Measurements from ENCODE around the gene ETDA. TPM values are rescaled to one million over a fixed set of nuclear protein-coding genes. Genes with fewer than 3 reads are reported as not detected.
"Not testable (repeated sequence)": the region's sequence is repeated elsewhere in the genome, so short reads cannot be mapped to it uniquely, and the experiment has no call there.

ETDA gene
- total RNA-seq = not detected

GRCh38 chrX:135252011-135252518 is at the start of gene ETDA:
TSS of gene ETDA (plus strand) at chrX:135252061. CDS start at chrX:135253277, 1,216 bp downstream.
- H3K36me3 Mint-ChIP-seq; H3K4me1 Mint-ChIP-seq (ENCODE audit: low read depth); H3K9me3 Mint-ChIP-seq; H3K27me3 Mint-ChIP-seq; intact Hi-C loops (cut with micrococcal nuclease); CTCF ChIA-PET; H3K27ac Mint-ChIP-seq; POLR2A ChIA-PET; DNase-seq; H3K4me3 Mint-ChIP-seq: not testable (repeated sequence)

DNA sequence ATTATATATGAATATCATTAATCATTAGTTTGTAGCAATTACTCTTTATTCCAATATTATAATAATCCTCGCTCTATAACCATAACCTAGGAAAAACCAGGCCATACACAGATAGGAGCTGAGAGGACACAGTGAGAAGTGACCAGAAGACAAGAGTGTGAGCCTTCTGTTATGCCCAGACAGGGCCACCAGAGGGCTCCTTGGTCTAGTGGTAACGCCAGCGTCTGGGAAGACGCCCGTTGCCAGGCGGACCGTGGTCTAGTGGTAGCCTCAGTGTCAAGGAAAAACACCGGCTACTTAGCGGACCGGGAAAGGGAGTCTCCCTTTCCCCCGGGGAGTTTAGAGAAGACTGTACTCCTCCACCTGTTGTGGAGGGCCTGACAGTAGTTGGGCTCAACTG is 45.4 kb upstream of the ETDA start:
- POLR2A ChIA-PET; H3K36me3 Mint-ChIP-seq; H3K9me3 Mint-ChIP-seq; intact Hi-C loops (cut with micrococcal nuclease); H3K4me3 Mint-ChIP-seq; H3K27me3 Mint-ChIP-seq; H3K4me1 Mint-ChIP-seq (ENCODE audit: low read depth); H3K27ac Mint-ChIP-seq: not testable (repeated sequence)
- DNase-seq = peak; percentile 53
- CTCF ChIA-PET = interaction anchor here (0.6 to 1.2 kb wide), 2 partner anchors 89 to 445 kb away, joined by 3 read pairs; no protein-coding TSS in a partner anchor

- no peaks in the 10 kb centered on the region for H3K27me3 Mint-ChIP-seq
- H3K36me3 Mint-ChIP-seq = no peaks in the 10 kb centered on the region
- peak overlapping the region; percentile 64 for H3K27ac Mint-ChIP-seq
- peak; percentile 73 for DNase-seq
- no peaks in the 10 kb centered on the region for H3K9me3 Mint-ChIP-seq
- ChIA-PET POLR2A (no interaction called here), CTCF (no interaction called here)
- intact Hi-C loops (cut with micrococcal nuclease) = no loop called here
- H3K4me1 Mint-ChIP-seq (ENCODE audit: low read depth) = peaks cover 24% of the 10 kb centered on the region
- peak overlapping the region; percentile 10 for H3K4me3 Mint-ChIP-seq
These were observed 38.5 kb upstream of the ETDA start for GRCh38 chrX:135213200-135213844.

DNA sequence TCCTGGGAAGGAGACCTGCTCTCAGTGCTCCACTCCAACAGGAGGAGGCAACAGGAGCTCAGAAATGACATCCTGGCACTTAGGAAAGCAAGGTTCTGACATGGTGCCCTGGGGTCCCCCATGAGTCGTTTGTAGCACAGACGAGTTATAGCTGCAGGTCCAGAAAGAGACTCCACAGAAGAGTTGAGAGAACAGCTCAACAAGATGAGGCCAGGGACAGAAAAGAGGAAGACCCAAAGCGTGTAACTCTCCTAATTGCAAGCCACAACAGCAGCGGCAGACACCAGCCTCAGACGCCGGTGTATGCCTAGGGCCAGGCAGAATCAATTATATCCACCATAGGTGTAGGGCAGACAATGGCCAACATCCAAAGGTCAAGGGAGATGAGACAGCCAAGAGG is 5.9 kb upstream of the ETDA start:
- H3K27ac Mint-ChIP-seq; H3K27me3 Mint-ChIP-seq; H3K4me1 Mint-ChIP-seq (ENCODE audit: low read depth); DNase-seq; CTCF ChIA-PET; intact Hi-C loops (cut with micrococcal nuclease); H3K4me3 Mint-ChIP-seq; H3K9me3 Mint-ChIP-seq; POLR2A ChIA-PET; H3K36me3 Mint-ChIP-seq: not testable (repeated sequence)

- CTCF ChIA-PET; POLR2A ChIA-PET; DNase-seq; intact Hi-C loops (cut with micrococcal nuclease); H3K4me3 Mint-ChIP-seq; H3K4me1 Mint-ChIP-seq (ENCODE audit: low read depth); H3K36me3 Mint-ChIP-seq; H3K27me3 Mint-ChIP-seq; H3K9me3 Mint-ChIP-seq; H3K27ac Mint-ChIP-seq: not testable (repeated sequence)
These were observed 4.3 kb downstream of the ETDA start for GRCh38 chrX:135256087-135256684.

GRCh38 chrX:135256923-135257322 is 5.1 kb downstream of the ETDA start:
- ChIA-PET CTCF (no interaction called here), POLR2A (no interaction called here)
- no peaks in the 10 kb centered on the region for H3K36me3 Mint-ChIP-seq
- H3K9me3 Mint-ChIP-seq = no peaks in the 10 kb centered on the region
- no peak overlapping the region for H3K4me3 Mint-ChIP-seq
- DNase-seq = no peak
- intact Hi-C loops (cut with micrococcal nuclease) = no loop called here
- H3K4me1 Mint-ChIP-seq (ENCODE audit: low read depth) = peaks cover 5% of the 10 kb centered on the region
- H3K27ac Mint-ChIP-seq = no peak overlapping the region
- H3K27me3 Mint-ChIP-seq = peaks cover 2% of the 10 kb centered on the region

GRCh38 chrX:135257469-135257868 is 5.6 kb downstream of the ETDA start:
- DNase-seq = no peak
- Mint-ChIP-seq H3K4me1 (ENCODE audit: low read depth) (peaks cover 5% of the 10 kb centered on the region), H3K9me3 (no peaks in the 10 kb centered on the region), H3K36me3 (no peaks in the 10 kb centered on the region), H3K27me3 (peaks cover 2% of the 10 kb centered on the region), H3K4me3 (no peak overlapping the region), H3K27ac (no peak overlapping the region)
- intact Hi-C loops (cut with micrococcal nuclease) = no loop called here
- ChIA-PET POLR2A (no interaction called here), CTCF (no interaction called here)

DNA sequence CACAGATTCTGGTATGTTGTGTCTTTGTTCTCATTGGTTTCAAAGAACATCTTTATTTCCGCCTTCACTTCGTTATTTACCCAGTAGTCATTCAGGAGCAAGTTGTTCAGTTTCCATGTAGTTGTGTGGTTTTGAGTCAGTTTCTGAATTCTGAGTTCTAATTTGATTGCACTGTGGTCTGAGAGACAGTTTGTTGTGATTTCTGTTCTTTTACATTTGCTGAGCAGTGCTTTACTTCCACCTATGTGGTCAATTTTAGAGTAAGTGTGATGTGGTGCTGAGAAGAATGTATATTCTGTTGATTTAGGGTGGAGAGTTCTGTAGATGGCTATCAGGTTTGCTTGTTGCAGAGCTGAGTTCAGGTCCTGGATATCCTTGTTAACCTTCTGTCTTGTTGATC is 9.1 kb downstream of the ETDA start:
- H3K36me3 Mint-ChIP-seq; DNase-seq; H3K4me3 Mint-ChIP-seq; H3K4me1 Mint-ChIP-seq (ENCODE audit: low read depth); intact Hi-C loops (cut with micrococcal nuclease); H3K27me3 Mint-ChIP-seq; CTCF ChIA-PET; H3K27ac Mint-ChIP-seq; POLR2A ChIA-PET; H3K9me3 Mint-ChIP-seq: not testable (repeated sequence)

- H3K27me3 Mint-ChIP-seq; CTCF ChIA-PET; H3K27ac Mint-ChIP-seq; DNase-seq; POLR2A ChIA-PET; H3K4me1 Mint-ChIP-seq (ENCODE audit: low read depth); H3K36me3 Mint-ChIP-seq; intact Hi-C loops (cut with micrococcal nuclease); H3K4me3 Mint-ChIP-seq; H3K9me3 Mint-ChIP-seq: not testable (repeated sequence)
These were observed 11.5 kb downstream of the ETDA start for GRCh38 chrX:135263376-135263775.

GRCh38 chrX:135264206-135264605 is 12.3 kb downstream of the ETDA start:
- peaks cover 4% of the 10 kb centered on the region for H3K27me3 Mint-ChIP-seq
- ChIA-PET POLR2A (no interaction called here), CTCF (no interaction called here)
- no peak for DNase-seq
- no peak overlapping the region for H3K4me3 Mint-ChIP-seq
- H3K9me3 Mint-ChIP-seq = peaks cover 7% of the 10 kb centered on the region
- intact Hi-C loops (cut with micrococcal nuclease) = no loop called here
- H3K36me3 Mint-ChIP-seq = peaks cover 2% of the 10 kb centered on the region
- no peak overlapping the region for H3K27ac Mint-ChIP-seq
- peaks cover 5% of the 10 kb centered on the region for H3K4me1 Mint-ChIP-seq (ENCODE audit: low read depth)

GRCh38 chrX:135273162-135273561 is 21.3 kb downstream of the ETDA start:
- ChIA-PET POLR2A (no interaction called here), CTCF (no interaction called here)
- Mint-ChIP-seq H3K36me3 (peaks cover 2% of the 10 kb centered on the region), H3K4me3 (no peak overlapping the region), H3K9me3 (peaks cover 26% of the 10 kb centered on the region), H3K4me1 (ENCODE audit: low read depth) (peaks cover 8% of the 10 kb centered on the region), H3K27me3 (no peaks in the 10 kb centered on the region), H3K27ac (no peak overlapping the region)
- no peak for DNase-seq
- intact Hi-C loops (cut with micrococcal nuclease) = no loop called here

DNA sequence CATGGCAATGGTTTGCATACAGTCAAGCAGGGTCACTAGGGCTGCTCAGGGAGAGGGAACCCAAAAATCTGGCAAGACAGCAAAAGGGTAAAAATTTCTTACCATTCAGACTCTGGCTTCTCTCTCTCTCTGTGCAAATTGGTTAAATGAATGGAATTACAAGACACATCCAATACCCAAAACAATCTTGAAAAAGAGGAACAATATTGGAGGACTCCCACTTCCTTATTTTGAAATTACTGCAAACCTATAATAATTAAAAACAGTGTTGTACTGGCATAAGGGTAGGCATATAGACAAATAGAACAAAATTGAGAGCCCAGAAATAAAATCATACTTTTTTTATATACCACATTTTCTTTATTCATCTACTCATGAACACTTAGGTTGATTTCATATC is 24.1 kb downstream of the ETDA start:
- CTCF ChIA-PET = no interaction called here
- Mint-ChIP-seq H3K27ac (no peak overlapping the region), H3K27me3 (no peaks in the 10 kb centered on the region), H3K9me3 (peaks cover 46% of the 10 kb centered on the region), H3K36me3 (no peaks in the 10 kb centered on the region), H3K4me1 (ENCODE audit: low read depth) (peaks cover 8% of the 10 kb centered on the region), H3K4me3 (no peak overlapping the region)
- intact Hi-C loops (cut with micrococcal nuclease) = no loop called here
- POLR2A ChIA-PET = no interaction called here
- no peak for DNase-seq

DNA sequence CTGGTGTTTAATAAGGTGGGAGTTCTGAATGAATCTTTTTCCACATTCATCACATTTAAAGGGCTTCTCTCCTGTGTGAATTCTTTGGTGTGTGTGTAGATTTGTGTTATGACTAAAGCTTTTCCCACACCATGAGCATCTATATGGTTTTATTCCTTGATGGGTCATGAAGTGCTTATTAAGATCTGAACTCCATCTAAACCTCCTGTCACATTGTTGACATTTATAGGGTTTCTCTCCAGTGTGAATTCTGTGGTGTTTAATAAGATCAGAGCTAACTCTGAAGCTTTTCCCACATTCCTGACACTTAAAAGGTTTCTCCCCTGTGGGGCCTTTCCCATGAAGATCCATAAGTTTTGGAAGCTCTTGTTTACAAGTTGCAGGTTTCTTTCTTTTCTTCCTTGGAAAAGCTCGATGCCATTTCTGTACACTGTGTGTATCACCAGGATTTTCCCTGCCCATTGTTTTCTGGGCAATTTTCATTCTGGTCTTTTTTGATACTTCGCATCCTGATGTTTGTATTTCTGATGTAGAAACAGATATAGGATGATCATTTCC is 35.5 kb downstream of the ETDA start:
- ChIA-PET POLR2A (no interaction called here), CTCF (no interaction called here)
- intact Hi-C loops (cut with micrococcal nuclease) = no loop called here
- H3K27me3 Mint-ChIP-seq = no peaks in the 10 kb centered on the region
- no peak overlapping the region for H3K27ac Mint-ChIP-seq
- H3K4me3 Mint-ChIP-seq = no peak overlapping the region
- H3K9me3 Mint-ChIP-seq = peaks cover 51% of the 10 kb centered on the region
- DNase-seq = no peak
- peaks cover 46% of the 10 kb centered on the region for H3K36me3 Mint-ChIP-seq
- H3K4me1 Mint-ChIP-seq (ENCODE audit: low read depth) = no peaks in the 10 kb centered on the region
